NCI-H1105 treated with DMSO at 0.1 percent for 48 hours (cell line): ENCODE results near the gene SEPHS2.
"Not testable (repeated sequence)": the region's sequence is repeated elsewhere in the genome, so short reads cannot be mapped to it uniquely, and the experiment has no call there.

ENCODE experiments used
- DNase-seq: peaks from one replicate; lab custom pipeline; 2025; lab: John Stamatoyannopoulos, UW

SEPHS2 gene

DNA sequence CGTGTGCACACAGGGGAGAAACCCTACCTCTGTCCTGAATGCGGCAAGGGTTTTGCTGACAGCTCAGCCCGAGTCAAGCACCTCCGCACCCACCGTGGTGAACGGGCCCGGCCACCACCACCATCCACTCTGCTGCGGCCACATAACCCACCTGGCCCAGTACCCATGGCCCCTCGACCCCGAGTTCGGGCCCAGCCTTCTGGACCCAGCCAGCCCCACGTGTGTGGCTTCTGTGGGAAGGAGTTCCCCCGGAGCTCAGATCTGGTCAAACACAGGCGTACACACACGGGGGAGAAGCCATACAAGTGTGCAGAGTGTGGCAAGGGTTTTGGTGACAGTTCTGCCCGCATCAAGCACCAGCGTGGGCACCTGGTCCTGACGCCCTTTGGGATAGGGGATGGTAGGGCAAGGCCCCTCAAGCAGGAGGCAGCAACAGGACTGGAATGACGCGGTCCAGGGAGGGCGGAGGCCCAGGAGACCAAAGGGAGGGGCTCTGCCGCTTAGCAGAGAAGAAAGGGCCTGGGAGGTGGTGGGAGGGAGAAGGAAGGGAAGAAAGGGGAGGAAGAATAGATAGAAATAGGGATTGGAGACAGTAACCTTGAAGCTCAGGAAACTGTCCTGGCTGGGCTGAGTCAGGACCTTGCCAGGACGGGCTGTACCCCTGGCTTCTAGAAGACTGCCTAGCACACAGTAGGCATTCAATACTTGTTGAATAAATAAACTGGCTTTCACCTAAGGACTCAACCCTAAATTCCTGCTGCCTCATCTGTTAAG lies 46.8 kb downstream of the SEPHS2 start:
- DNase-seq = no peak

DNA sequence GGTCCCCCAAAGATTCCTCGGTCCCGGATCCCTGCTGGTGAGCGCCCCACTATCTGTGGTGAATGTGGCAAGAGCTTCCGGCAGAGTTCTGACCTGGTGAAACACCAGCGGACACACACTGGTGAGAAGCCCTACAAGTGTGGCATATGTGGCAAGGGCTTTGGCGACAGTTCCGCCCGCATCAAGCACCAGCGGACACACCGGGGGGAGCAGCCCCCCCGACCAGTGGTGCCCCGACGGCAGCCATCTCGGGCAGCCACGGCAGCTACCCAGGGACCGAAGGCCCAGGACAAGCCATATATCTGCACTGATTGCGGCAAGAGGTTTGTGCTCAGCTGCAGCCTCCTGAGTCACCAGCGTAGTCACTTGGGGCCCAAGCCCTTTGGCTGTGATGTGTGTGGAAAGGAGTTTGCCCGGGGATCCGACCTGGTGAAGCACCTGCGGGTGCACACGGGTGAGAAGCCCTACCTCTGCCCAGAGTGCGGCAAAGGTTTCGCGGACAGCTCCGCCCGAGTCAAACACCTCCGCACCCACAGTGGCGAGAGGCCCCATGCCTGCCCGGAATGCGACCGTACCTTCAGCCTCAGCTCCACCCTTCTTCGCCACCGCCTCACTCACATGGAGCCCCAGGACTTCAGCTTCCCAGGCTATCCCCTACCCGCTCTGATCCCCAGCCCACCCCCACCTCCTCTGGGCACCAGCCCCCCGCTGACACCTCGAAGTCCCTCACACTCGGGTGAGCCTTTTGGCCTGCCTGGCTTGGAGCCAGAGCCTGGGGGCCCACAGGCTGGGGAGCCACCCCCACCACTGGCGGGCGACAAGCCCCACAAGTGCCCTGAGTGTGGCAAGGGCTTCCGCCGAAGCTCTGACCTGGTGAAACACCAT lies 47.7 kb downstream of the SEPHS2 start:
- DNase-seq = no peak

DNA sequence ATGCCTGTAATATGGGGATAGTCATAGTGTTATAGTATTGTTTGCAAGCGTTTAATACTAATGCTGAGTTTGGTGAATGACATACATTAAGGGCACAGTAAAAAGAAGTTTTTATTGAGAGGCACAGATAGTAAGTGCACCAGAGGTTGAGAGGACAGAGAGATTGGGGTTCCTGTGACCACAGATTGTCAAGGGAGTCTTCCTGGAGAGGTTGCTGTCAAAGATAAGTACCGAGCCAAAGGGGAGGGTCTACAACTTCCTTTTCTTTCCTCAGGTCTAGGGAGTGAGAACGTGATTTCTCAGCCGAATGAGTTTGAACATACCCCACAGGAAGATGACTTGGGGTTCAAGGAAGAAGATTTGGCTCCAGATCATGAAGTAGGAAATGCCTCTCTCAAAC lies 48.6 kb downstream of the SEPHS2 start:
- no peak for DNase-seq

DNA sequence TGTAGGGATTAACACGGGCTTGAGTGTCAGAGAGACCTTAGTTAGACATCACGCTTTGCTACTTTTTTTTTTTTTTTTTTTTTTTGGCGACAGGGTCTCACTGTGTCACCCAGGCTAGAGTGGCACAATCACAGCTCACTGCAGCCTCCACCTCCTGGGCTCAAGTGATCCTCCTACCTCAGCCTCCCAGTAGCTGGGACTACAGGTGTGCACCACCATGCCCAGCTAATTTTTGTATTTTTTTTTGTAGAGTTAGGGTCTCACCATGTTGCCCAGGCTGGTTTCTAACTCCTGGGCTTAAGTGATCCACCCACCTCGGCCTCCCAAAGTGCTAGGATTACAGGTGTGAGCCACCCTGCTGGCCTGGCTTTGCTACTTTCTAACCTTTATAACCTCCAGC lies 49.0 kb downstream of the SEPHS2 start:
- not testable (repeated sequence) for DNase-seq

DNA sequence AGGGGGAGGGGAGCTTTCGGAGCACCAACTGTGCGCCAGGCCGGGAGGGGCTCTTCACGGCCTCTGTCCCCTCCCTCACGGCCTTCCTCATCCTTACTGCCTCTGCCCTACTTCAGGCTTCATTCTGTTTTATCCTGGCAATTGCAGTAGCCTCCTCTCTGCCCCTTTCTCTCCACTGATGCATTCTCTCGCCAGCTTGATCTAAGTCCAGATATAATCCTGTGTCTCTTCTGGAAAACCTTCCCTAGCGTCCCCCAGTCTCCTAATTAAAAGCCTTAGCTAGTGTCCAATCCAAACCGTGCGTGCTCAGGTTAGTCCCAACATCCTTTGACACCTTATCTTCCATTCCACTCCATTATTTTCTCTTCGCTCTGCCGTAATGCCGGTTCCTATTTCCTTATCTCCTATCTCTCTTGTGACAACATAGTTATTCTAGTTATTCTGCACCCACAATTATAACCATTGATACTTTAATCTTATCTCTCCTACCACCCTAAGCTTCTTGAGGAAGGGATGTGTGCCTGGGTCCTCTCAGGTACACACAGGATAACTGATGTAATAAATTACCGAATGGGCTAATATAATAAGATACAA lies 49.6 kb downstream of the SEPHS2 start:
- peak; percentile 20 for DNase-seq

DNA sequence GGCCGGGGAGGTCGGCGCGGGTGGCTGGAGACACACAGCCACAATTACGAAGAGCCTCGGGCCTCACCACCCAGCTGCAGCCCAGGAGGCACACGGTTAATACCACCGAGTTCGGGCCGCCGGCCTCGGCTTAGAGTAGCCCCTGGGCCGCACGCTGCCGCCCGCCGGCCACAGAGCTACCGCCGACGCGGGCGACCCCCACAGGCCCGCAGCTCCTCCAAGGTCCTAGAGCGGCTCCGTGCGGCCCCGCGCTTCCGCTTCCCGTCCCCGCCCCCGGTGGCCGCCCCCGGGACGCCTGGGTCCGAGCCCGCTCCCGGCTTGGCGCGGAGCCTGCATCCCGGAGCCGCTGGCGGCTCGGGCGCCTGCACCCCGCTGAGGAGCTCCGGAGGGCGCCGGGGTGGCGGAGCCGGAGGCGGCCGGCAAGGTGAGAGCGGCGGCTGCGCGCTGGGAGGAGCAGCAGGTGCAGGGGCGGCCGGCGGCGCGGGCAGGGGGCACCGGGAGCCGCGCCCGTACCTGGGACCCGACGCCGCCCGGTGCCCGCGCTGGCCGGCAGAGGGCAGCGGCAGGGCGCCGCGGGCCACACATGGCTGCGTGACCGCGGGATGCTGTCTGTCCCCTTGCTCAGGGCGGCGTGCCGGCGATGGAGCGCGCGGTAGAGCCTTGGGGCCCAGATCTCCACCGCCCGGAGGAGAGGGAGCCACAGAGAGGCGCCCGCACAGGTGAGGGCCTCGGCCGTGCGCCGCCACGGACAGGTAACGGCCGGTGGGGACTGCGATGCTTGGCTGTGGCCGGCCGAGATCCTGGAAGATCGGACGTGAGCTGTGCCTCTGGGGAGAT lies 50.3 kb downstream of the SEPHS2 start, which contains the start of gene ZNF48:
Gene ZNF48, plus strand, starts transcription at position 266 of the 837 bp plus-strand sequence. Its CDS starts 375 bp downstream, at position 641.
- peak; percentile 90 for DNase-seq

DNA sequence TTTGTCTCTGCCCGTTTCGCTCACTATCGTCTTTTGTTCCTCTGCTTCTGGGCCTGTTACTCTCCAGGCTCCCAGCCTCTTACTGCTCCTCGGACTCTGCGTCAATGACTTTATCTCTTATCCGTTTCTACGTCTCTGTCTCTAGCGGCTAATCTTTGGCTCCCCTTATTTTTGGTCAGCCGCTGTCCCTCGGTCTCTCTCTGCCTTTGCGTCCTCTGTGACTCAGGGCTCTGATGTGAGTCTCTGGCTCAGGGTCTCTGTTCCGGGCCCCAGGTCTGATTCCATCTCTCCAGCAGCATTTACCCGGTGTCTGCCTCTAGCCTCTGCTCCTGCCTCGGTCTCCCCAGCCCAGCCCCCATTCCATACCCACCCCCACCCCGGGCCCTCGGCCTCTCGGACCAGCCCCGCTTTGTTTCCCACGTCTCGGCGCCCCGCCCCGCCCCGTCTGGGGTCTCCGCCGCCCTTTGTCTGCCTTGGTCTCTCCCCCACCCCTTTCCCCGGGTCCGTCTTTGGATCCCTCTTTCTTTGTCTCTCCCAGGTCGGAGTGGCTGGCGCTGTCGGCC lies 51.0 kb downstream of the SEPHS2 start:
- DNase-seq = peak; percentile 51
